ENCODE results near the gene EME2.
"Not testable (repeated sequence)": the region's sequence is repeated elsewhere in the genome, so short reads cannot be mapped to it uniquely, and the experiment has no call there.

Gene EME2

GRCh38 chr16:1792836-1793577, 20.4 kb downstream of the EME2 start:
- no peak for DNase-seq

- no peak for DNase-seq
Measured at GRCh38 chr16:1793578-1794220, 21.1 kb downstream of the EME2 start, which contains the start of gene IGFALS. TSS of gene IGFALS (minus strand) at chr16:1793705. CDS start at chr16:1793652, 53 bp downstream.

DNA sequence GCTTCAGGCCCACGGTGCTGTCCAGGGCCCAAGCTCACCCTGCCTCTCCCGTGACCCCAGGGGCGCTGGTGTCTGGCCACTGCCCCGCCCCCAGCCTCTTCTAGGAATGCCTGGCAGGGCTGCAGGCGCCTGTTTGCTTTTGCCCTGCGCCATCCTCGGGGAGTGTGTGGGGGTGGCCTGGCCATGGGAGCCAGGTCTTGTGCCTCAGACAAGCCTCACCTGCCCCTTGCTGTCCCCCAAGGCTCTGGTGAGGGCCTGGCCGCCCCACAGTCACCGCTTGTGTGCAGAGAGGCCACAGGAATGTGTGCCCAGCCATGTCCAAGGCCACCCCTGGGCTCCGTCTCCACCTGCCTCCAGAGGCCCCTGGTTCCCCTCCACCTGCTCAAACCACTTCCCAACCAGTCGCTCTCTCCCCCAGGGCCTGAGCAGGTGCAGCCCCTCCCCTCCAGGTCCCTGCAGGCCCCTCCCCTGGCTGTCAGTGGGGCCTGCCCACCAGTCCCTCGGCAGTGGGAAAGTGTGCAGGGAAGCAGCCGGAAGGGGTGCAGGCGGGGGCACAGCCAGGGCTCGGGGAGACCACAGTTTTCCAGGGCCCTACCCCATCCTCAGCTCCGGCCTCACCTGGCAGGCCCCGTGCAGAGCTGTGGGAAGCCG, 21.7 kb downstream of the EME2 start:
- no peak for DNase-seq

- DNase-seq: no peak
Measured at GRCh38 chr16:1794908-1795666, 22.5 kb downstream of the EME2 start.

DNA sequence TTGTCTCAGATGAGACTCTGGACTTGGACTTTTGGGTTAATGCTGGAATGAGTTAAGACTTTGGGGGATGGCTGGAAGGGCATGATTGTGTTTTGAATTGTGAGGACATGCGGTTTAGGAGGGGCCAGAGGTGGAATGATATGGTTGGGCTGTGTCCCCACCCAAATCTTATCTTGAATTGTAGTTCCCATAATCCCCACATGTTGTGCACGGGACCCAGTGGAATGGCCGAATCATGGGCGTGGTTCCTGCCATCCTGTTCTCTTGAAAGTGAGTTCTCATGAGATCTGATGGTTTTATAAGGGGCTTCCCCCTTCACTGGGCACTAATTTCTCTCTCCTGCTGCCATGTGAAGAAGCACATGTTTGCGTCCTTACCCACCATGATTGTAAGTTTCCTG, 26.7 kb downstream of the EME2 start:
- not testable (repeated sequence) for DNase-seq

DNA sequence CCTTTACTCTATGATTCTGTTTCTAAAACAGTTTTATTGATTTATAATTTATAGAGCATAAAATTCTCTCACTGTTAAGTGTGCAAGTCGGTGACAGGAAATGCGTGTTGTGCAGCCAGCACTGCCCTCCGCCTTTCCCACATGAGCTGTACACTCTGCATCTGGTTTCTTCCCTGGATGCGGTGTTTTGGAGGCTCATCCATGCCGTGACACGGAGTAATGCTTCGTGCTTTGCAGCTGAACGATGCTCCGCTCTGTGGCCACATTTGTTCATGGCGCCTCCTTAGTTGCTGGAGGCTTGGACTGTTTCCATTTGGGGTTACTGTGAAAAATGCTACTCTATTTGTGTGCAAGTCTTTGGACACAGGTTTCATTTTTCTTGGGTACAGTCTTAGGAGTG, 28.1 kb downstream of the EME2 start:
- no peak for DNase-seq

- DNase-seq: no peak
Measured at GRCh38 chr16:1807626-1808025, 35.0 kb downstream of the EME2 start.

- DNase-seq: no peak
Measured at GRCh38 chr16:1808691-1809090, 36.1 kb downstream of the EME2 start.

DNA sequence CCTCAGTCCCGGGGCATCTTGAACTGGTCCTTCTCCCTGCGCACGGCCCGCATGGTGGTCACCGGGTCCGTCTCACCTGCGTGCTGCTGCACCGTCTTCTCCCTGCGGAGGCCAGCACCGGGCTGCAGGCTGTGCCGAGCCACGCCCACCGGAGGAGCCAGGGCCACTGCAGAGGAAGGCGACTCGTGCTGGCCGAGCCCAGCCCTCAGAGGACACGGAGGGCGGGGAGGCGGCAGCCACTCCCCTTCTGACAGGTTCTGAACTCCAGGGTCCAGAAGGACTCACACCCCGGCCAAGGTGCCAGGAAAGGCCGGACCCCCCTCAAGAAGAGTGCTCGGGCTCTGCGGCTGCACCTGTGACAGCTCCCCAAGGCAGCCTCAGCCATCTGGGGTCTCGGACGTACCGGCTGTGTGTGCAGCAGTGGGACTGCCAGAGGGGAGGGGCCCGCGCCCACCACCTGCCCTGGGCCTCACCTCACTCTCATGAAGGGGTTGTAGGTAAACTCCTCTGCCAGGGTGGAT, 36.7 kb downstream of the EME2 start:
- DNase-seq: no peak

- DNase-seq: no peak
Measured at GRCh38 chr16:1810106-1810505, 37.5 kb downstream of the EME2 start.

GRCh38 chr16:1810536-1810935, 37.9 kb downstream of the EME2 start:
- no peak for DNase-seq

GRCh38 chr16:1812732-1813163, 40.1 kb downstream of the EME2 start:
- DNase-seq: peak; percentile 17

- DNase-seq: no peak
Measured at GRCh38 chr16:1815461-1815860, 42.9 kb downstream of the EME2 start.

DNA sequence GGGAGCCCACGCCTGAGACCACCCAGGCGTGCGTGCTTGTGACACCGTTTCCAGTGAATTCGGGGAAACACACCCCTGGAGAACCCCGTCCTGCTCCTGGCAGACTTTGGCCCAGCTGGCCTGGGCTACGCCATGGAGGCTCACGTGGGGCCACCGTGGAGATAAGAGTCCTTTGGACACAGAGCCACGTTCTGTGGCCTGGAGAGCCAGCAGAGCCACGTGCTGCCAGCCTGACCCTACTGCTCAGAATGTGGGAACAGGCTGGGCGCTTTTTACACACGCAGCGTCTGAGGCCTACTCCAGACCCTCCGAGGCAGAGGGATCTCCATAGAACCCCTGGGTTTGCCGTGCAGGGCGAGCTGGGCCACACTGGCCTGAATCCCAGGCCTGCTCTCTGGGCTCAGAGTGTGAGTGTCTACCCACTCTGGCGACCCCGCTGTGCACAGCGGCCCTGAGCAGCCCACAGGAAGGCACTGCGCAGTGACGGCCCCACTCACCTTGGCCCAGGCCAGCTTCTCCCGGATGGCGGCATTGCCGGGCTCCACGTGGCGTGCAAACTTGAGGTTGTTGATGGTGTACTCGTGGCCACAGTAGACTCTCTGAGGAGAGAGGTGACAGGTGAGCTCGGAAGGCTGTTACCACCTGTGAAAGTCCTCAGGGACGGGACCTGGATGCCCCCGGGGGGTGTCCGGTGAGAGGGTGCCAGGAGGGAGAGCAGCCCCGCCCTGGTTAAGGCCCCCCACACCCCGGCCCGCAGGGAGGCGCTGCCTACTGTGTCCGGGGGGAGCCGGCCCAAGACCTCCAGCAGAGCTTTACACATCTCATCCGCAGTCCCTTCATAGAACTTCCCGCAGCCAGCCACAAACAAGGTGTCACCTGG, 44.0 kb downstream of the EME2 start:
- no peak for DNase-seq

GRCh38 chr16:1817276-1817589, 44.6 kb downstream of the EME2 start:
- DNase-seq: no peak

GRCh38 chr16:1817716-1818115, 45.1 kb downstream of the EME2 start:
- DNase-seq: no peak

- no peak for DNase-seq
Measured at GRCh38 chr16:1818204-1818872, 45.7 kb downstream of the EME2 start.

GRCh38 chr16:1818873-1819525, 46.4 kb downstream of the EME2 start:
- DNase-seq: no peak

GRCh38 chr16:1819611-1820010, 47.0 kb downstream of the EME2 start:
- DNase-seq: no peak

GRCh38 chr16:1820096-1820945, 47.7 kb downstream of the EME2 start:
- DNase-seq: no peak

Measured in NCI-H2081 treated with DMSO at 0.1 percent for 48 hours (cell line).